GM18520 (cell line): ENCODE data around the gene RASSF4.
A peak's percentile ranks its signal among the peaks of the same experiment; 100 is the strongest.

Experiments
- ATAC-seq: cut with Tn5 transposase; IDR thresholded peaks from one replicate; pipeline ENCODE4 v1.9.1; 2021; ENCODE audit not compliant: unreplicated experiment

RASSF4 gene

DNA sequence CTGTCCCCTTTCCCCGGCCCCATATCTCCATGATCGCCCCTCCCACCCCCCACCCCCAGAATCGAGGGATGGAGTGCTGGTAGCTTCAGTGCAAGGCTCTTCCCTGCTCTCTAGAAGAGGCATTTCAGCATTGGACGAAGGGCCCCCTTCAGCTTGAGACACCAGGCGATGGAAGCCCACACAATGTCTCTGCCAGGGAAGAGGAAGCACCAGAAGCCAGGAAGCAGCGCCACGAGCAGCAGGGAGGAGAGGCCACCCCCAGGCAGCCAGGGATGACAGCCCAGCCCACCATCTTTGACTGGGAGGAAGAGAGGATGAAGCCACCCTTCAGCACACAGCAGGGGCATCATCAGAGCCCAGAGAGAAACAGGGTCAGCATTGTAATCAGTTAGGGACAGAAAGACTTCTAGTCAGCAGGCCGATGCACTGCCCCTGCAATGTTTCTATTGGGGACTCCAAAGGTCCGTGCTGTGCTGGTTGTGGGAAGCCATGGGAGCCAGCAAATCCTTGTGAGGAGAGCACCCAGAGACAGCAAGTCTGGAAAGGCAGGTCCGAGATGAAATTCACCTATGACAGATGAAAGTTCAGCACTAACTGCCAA is 32.8 kb upstream of the RASSF4 start:
- ATAC-seq = no peak

DNA sequence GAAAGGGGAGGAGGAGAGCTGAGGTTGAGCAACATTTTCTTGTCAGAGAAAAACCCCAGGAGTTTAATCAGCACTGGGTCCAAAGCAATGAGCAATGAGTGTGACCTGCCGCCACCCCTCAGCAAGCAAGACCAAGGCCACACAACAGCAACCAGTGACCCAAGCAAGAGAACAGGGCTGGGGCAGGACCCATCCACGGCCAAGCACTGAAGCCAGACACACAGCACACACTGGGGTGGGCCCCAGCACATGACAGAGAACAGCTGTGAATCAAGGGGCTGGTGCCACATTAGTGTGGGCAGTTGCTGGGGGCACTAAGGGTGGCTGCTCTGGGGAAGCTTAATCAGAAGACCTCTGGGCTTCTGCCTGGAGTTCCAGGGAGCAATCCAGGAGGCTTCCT is 32.2 kb upstream of the RASSF4 start:
- ATAC-seq = no peak

DNA sequence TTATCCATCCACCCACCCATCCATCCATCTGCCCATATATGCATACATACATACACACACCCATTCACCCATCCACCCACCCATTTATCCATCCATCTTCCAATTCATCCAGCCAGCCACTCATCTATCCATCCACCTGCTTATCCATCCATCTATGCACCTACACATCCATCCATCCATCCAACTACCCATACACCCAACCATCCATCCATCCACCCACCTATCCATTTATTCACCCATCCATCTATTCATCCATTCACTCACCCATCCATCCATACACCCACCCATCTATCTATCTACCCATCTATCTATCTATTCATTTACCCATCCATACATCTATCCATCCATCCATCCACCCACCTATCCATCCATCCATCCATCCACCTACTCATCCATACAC is 31.1 kb upstream of the RASSF4 start:
- ATAC-seq = no peak

DNA sequence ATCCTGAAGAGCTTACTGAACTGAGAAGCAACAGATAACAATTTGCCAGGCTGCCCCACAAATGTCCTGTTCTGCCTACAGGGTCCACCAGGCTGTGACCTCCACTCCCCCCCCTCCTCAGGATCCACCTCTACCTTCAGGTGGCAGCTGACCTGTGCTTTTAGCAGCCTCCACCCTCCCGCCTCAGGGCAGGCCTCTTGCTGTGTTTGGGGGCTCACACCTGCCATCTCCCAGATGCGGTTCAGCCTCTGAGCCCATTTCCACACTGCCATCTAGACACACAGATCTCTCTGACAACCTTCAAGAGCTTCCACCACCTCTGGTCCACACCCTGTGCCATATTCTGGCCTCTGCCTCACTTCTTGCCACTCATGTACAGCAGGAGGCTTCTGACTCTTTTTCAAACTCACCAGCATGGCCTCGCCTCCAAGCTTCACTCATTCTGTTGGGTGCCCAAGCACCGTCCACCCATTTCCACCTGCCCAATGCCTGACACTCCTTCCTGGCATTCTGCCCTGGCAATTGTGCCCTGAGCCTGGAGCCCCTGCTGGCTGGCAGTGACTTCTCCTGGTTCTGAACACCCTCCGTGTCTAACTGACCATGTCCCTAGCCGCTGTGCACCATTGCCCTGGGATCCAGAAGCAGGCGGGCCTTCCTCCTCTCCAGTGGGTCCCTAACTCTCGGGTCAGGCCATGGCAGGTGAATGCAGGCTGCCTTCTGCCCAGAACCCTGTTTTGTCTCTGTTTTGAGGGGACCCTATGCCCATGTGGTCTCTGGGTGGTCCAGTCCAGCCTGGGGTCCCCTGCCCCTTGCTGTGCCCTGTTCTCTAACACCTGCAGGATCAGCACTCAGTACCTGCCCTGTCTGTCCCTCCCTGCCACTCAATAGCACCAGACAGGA is 30.0 kb upstream of the RASSF4 start:
- no peak for ATAC-seq

DNA sequence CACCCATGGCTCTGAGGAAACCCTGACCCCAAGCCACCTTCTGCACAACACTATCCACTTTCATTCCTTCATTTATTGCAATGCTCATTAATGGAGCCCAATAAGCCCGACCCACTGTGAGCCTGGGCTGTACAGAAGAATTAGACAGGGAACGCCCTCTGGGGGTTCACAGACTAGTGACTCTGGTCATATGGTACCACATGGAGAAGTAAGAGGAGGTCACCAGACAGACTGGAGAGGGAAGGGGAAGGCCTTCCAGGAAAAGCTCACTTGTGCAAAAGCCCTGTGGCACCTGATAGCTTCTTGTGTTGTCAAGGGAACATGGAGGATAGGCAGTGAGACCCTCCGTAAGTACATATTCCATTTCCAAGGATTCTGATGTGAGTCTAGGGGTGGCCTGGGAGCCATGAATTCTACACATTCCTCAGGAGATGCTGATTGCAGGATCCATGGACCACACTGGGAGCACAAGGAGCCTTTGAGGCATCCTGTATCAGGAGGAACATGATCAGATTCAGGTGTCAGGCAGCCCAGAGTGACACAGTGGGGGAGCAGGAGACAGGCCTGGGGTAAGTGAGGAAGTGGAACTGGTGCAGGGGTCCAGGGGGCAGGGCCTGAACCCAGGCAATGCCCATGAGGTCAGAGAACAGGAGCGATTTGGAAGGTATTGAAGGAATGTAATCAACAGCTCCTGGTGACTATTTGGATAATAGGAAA is 28.5 kb upstream of the RASSF4 start:
- ATAC-seq = no peak

DNA sequence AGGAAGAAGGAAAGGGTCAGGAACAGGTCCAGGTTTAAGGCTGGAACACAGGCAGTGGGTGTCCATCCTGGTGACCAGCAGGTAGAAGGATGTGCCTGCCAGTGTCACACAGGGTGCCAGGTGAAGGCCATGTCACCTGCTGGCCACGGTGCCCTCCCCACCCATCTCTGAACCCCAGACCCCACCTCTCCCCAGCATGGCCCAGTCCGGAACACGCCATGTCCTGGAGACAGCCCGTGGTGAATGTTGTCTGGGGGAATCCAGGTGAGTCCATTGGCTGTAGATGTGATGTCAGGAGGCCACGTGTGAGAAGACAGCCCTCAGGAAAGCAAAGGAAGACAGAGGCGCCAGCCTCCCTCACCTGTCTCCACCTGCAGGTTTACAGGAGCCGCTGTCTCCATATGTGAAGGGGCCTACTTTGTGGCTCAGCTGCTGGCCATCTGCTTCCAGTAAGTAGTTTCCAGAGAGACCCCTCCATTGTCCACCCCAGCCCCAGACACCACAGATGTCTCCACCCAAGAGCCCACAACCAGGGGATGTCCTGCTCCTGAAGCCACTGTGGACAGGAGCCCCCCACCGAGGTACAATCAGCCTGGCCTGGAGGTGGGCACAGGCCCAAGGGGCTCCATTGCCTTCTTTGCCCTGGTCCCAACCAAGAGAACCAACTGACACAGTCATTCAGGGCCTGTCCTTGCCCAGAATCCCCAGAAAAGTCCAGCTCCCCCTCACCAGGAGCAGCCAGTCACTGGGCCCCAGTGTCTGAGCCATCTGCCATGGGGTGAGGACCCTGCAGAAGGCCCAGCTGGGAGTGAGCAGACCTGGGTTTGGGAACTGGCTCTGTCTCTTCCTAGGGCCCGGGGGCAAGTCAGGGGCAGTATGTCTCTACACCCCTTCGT is 27.7 kb upstream of the RASSF4 start:
- no peak for ATAC-seq

DNA sequence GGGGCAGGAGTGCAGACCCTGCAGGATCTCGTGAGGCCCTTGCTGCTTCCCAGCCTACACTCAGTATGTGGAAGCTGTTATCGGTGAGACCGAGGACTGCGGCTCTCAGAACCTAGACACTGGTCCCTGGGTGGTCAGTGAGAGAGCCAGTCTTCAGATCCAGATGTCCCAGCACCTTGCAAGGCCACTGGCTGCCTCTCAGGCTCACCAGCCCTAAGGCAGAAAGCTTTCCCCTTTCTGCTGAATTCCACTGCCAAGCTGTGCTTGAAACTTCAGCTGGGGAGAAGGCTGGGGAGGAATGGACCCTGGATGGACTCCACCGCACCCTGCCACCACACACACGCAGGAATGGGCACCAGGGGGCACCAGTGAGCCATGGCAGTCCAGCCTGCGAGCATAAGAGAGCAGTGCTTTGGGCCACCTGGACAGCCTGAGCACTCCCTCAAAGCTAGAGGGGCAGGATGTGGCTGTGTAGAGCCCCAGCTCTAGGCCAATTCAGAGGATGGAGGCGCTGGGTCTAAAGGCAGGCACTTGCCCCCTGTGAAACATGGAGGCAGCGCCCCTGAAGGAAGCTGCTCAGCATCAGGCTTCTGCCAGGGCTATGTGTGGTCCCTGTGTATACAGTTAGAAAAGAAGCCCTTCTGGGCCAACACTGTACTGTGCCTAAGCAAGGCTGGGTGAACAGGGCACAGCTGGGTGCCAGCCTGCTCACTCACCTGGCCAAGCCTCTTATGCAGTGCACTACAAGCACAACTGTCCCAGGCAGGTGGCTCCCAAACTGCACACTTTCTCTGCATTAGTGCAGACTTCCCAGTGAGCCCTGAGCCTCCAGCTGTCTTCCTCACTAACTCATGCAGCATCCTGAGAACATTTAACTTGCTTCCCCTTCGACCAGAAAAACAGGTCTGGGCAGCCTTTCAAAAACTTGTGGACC is 26.8 kb upstream of the RASSF4 start:
- ATAC-seq = peak; percentile 89

DNA sequence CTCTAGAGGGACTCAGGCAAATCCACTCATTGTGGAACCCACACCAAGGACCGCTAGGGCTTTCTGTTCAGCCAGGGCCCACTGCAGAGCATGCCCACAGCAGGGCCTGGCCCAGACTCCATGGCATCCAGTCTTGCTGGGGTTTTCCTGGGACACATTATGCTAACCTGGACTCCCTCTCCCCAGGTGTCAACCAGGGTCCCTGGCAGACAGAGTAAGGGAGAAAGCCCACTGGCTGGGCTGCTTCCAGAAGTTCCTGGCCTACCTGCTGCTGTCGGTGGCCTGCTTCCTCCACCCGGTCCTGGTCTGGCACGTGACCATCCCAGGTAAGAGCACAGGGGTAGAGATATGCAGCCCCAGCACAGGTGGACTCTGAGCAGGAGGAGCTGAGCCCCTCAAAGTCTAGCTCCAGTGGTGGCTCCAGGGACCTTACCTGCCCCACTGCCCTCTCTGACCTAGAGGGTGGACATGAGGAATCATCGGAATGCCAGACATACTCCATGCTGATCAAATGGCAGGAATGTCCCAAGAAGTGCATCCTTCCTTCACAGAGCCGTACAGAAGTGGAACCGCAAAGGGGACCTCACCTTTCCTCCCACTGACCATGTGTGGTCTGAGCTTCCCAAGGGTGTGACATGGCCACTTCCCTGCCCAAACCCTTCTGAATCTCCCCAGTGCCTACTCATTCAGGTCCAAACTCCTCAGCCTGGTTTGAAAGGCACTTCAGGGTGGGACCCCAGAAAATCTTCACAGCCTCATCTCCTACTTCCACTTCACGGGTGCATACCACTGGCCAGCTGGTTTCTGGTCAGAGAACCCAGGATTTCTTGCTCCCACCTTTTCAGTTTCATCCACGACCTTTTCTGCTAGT is 25.9 kb upstream of the RASSF4 start:
- ATAC-seq = no peak

DNA sequence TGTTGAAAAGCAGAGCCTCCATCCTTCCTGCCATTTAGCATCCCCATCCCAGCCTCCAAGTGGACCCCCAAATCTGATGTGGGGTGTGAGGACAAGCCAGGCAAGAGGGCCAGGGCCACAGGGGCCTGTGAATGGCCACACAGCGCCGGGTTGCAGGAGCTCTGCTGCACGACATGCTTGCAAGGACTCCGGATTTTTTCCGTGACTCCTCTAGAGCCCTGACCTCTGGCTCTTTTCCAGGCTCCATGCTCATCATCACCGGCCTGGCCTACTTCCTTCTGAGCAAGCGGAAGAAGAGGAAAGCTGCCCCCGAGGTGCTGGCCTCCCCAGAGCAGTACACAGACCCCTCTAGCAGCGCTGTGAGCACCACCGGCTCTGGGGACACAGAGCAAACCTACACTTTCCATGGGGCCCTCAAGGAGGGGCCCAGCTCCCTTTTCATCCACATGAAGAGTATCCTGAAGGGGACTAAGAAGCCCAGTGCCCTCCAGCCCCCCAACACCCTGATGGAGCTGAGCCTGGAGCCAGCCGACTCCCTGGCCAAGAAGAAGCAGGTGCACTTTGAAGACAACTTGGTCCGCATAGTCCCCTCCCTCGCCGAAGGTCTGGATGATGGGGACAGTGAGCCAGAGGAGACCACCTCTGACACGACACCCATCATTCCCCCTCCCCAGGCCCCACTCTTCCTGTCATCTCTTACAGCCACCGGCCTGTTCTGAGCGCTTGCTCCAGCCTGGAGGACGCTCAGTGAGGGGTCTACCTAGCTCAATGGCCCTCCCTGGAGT is 25.0 kb upstream of the RASSF4 start:
- no peak for ATAC-seq

DNA sequence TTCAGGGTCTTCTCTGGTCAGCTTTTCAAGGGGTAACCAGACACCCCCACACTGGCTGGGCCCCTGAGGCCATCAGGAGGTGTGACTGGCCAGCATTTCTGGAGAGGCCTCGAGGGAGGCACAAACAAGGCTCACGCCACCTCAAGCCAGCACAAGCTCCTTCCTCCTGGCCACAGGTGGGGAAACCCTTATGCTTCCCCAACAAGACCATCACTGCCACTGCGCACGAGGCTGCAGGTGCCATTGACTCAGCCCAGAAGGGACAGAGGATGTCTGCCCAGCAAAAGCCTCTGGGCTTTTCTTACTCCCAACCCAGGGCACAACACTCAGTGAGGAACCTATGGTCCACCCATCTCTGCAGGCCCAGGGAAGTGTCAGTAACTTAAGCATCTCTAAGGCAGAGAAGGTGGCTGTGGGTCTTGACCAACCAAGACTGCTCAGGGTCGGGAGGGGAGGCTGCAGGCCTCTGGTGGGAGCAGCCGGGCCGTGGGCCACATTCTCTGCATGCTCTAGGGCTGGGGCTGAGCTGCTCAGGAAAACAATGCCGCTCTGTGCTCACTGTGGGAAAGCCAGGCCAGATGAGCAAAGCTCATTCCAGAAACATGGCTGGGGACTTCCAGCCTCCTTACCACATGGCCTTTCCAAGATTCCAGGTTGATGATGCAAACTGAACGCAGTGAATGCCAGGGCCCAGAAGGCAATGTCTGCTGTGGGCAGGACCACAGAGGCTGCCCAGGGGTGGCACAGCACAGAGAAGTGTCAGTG is 24.2 kb upstream of the RASSF4 start:
- no peak for ATAC-seq

DNA sequence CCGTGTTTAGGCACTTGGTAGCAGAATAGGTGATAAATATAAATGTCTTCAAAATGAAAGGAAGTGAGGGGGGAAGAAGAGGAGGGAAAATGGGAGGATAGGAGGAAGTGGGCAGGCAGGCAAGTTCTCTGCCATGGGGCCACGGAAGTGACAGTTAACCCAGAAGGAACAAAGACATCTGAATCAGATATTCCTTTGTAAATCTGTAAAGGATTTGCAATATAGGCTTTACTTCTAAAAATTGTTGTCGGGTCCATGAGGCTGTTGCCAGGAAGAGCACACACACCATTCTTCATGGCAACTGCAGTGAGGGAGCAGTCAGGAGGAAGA is 23.7 kb upstream of the RASSF4 start:
- no peak for ATAC-seq

DNA sequence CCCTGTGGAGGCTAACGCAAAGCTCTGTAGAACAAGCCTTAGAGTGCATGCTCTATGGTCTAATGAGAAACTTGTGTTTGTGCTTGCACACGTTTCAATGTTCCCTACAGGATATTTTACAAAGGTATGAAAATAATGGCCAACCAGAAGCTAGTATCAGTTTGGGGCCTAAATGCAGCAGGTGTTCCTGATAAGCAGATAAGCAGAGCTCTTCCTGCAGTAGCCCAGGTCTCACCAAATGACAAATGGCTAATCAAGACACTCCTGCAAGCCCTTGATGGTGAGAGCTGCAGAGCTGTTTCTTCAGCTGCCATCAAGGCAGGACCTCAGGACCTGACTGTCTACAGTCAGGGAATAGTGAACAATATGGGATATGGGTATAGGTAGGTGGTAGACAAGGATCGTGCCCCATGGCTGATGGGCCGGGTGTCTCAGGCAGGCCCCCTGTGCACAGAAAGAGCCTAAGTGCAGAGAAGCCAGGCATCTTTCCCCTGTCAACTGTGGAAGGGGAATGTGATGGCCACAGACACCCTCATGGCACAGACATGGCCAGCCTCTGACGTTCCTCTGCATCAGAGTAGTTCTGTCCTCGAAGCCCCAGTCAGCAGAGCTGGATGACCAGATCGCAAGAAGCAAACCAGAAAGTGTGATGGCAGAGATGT is 23.2 kb upstream of the RASSF4 start:
- ATAC-seq = no peak

DNA sequence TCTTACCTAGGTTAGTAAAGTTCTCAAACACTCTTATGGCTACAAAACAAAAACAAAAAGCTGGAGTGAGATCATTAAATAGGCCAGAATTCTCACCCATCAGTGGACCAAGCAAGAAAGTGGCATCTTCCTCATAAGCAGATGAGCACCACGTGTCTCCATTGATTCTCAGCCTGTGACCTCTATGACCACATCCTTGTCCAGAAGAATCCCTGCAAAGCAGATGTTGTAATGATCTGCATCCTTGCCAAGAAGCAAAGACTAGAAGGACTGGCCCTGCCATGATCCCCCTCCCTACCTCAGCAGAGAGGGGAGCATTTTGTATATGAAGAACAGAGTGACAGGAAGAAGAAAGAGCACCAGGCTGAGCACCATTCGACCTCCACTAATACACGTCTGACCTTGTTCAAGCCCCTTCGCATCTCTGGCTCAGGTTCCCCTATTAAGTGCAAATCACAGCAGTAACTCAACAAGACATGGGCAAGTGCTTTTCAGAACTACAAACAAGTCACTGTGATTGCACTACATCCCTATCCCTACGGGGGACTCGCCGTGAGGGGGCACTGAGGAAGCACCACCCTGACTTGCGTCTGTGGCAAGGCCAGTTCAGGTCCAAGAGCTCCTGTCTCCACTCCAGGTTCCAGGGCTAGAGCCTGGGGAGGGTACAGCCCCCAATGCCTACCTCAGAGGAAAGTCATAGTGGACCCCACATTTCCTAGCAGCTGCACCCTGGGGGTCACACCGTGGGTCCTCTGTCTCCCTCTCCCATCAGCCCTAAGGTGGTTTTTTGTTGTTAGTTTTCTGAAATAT is 22.2 kb upstream of the RASSF4 start:
- no peak for ATAC-seq

DNA sequence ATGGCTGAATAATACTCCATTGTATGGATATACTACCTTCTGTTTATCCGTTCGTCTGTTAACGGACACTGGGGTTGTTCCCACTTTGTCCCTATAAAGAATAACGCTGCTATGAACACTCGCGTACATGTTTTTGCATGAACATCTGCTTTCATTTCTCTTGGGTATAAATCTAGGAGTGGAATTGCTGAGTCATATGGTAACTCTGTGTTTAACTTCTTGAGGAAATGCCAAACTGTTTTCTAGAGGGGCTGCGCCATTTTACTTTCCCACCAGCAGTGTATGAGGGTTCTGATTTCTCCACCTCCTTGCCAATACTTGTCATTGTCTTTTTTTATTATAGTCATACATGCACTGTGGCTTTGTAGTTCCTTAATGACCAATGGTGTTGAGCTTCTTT is 20.6 kb upstream of the RASSF4 start:
- no peak for ATAC-seq

DNA sequence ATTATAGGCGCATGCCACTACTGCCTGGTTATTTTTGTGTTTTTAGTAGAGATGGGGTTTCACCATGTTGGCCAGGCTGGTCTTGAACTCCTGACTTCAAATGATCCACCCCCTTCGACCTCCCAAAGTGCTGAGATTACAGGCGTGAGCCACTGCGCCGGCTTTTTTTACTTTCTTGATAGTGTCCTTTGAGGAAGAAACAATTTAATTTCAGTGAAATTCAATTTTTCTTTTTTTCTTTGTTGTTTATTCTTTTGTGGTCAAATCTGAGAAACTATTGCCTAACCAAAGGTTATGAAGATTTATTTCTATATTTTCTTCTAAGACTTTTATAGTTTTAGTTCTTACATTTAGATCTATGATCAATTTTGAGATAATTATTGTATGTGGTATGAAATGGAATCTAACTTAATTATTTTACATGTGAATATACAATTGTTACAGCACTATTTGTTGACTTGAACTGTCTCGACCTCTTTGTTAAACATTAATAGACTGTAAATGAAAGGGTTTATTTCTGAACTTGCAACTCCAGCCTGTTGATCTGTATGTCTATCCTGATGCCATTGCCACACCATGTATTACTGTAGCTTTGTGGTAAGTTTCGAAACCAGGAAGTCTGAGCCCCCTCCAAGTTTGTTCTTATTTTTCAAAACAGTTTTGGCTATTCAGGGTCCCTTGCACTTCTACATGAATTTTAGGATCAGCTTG is 19.8 kb upstream of the RASSF4 start:
- ATAC-seq = no peak

DNA sequence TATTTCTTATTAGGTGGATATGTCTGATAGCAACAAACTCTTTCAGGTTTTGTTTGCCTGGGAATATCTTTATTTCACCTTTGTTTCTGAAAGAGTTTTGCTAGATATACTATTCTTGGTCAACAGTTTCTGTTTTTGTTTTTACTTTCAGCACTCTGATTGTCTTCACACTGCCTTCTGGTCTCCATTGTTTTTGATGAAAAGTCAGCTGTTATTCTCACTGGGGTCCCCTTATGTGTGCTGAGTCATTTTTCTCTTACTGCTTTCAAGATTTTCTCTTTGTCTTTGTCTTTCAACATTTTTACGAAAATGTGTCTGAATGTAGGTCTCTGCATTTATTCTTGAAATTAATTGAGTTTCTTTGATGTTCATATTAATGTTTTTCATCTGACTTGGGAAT is 15.2 kb upstream of the RASSF4 start:
- no peak for ATAC-seq
